ENCODE measurements around the gene C5orf46.

DNA sequence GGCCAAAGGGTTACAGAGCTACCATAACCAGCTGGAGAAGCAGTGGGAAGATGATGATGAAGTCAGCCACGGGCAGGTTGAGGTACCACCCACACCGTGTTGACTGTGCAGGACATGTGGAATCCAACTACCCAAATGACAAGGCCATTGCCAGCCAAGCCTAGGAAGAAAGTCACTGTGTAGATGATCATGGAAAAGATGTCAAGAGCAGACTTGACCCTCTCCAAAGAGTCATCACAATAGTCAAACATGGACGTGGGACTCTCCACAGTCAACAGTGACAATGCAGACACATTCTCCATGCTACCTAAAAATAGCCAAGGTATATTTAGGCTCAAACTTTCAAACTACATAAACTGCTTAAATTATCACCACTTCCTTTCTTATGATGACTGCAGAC lies 54.0 kb downstream of the C5orf46 start:
- TF ChIP-seq, protein P1, sequence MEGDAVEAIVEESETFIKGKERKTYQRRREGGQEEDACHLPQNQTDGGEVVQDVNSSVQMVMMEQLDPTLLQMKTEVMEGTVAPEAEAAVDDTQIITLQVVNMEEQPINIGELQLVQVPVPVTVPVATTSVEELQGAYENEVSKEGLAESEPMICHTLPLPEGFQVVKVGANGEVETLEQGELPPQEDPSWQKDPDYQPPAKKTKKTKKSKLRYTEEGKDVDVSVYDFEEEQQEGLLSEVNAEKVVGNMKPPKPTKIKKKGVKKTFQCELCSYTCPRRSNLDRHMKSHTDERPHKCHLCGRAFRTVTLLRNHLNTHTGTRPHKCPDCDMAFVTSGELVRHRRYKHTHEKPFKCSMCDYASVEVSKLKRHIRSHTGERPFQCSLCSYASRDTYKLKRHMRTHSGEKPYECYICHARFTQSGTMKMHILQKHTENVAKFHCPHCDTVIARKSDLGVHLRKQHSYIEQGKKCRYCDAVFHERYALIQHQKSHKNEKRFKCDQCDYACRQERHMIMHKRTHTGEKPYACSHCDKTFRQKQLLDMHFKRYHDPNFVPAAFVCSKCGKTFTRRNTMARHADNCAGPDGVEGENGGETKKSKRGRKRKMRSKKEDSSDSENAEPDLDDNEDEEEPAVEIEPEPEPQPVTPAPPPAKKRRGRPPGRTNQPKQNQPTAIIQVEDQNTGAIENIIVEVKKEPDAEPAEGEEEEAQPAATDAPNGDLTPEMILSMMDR (IDR thresholded peaks at IDR 0.05): no peak
- no peak for TF ChIP-seq POLR2A (IDR thresholded peaks at IDR 0.05)
- TF ChIP-seq EP300 (IDR thresholded peaks at IDR 0.05): no peak

Measured in tibial nerve (tissue), 4 donors.